Progenitor cell of endocrine pancreas (in vitro differentiated cells): ENCODE results near the gene RBFOX1. TPM values are rescaled to one million over a fixed set of nuclear protein-coding genes. Genes with fewer than 3 reads are reported as not detected.

Source experiments
- DNase-seq: peaks from one replicate; pipeline ENCODE4 v3.0.0; 2021; ENCODE audit warnings: low spot score; ENCODE audit not compliant: unreplicated experiment
- H3K27ac Mint-ChIP-seq: 2 replicates; pipeline ENCODE4 v1.8.0; 2021; ENCODE audit warnings: mild to moderate bottlenecking, moderate library complexity, mixed read lengths
- H3K27me3 Mint-ChIP-seq: 2 replicates; pipeline ENCODE4 v1.8.0; 2021; ENCODE audit warnings: mixed read lengths
- H3K36me3 Mint-ChIP-seq: 2 replicates; pipeline ENCODE4 v1.8.0; 2022; ENCODE audit warnings: mixed read lengths; ENCODE audit not compliant: insufficient read depth
- H3K4me1 Mint-ChIP-seq: 2 replicates; pipeline ENCODE4 v1.8.0; 2021; ENCODE audit warnings: low read depth, mixed read lengths
- H3K4me3 Mint-ChIP-seq: 2 replicates; pipeline ENCODE4 v1.8.0; 2021; ENCODE audit warnings: low read depth, mild to moderate bottlenecking, moderate library complexity, mixed read lengths
- H3K9me3 Mint-ChIP-seq: 2 replicates; pipeline ENCODE4 v1.8.0; 2021; ENCODE audit warnings: low read depth, mixed read lengths
- CTCF ChIP-seq: fragments of 200-600 bp; sonication (generic); IDR thresholded peaks from one replicate; pipeline ENCODE4 v1.5.0; 2021; ENCODE audit warnings: antibody characterized with exemption, mild to moderate bottlenecking; ENCODE audit not compliant: unreplicated experiment
- total RNA-seq: library from RNA; stranded (reverse); gene quantifications from 2 replicates; pipeline ENCODE4 v1.2.1, GENCODE V29; 2021

The RBFOX1 gene
- total RNA-seq, 1 donor from 2014 or later: 0.29 TPM

GRCh38 chr16:7361416-7362129 is 28.9 kb downstream of the RBFOX1 start:
- H3K4me3 Mint-ChIP-seq: no peak overlapping the region
- H3K4me1 Mint-ChIP-seq: peaks cover 2% of the 10 kb centered on the region

GRCh38 chr16:7362231-7362630 is 29.6 kb downstream of the RBFOX1 start:
- Mint-ChIP-seq H3K27me3 (no peaks in the 10 kb centered on the region), H3K9me3 (no peaks in the 10 kb centered on the region), H3K4me1 (peaks cover 2% of the 10 kb centered on the region), H3K4me3 (no peak overlapping the region), H3K27ac (no peak overlapping the region), H3K36me3 (no peaks in the 10 kb centered on the region)
- DNase-seq: no peak
- TF ChIP-seq CTCF: no peak

More at GRCh38 chr16:7361416-7362129, 28.9 kb downstream of the RBFOX1 start:
- no peaks in the 10 kb centered on the region for H3K36me3 Mint-ChIP-seq
- H3K27ac Mint-ChIP-seq: no peak overlapping the region
- H3K27me3 Mint-ChIP-seq: no peaks in the 10 kb centered on the region
- no peak for DNase-seq
- no peak for TF ChIP-seq CTCF
- no peaks in the 10 kb centered on the region for H3K9me3 Mint-ChIP-seq

GRCh38 chr16:7363422-7364417 is 31.1 kb downstream of the RBFOX1 start:
- Mint-ChIP-seq H3K27me3 (peaks cover under 1% of the 10 kb centered on the region), H3K4me3 (no peak overlapping the region), H3K9me3 (no peaks in the 10 kb centered on the region), H3K4me1 (peaks cover 2% of the 10 kb centered on the region), H3K36me3 (no peaks in the 10 kb centered on the region), H3K27ac (no peak overlapping the region)
- no peak for DNase-seq
- TF ChIP-seq CTCF: no peak

GRCh38 chr16:7366041-7366440 is 33.4 kb downstream of the RBFOX1 start:
- no peak overlapping the region for H3K27ac Mint-ChIP-seq

More at GRCh38 chr16:7366041-7366440, 33.4 kb downstream of the RBFOX1 start:
- H3K36me3 Mint-ChIP-seq: no peaks in the 10 kb centered on the region
- no peaks in the 10 kb centered on the region for H3K9me3 Mint-ChIP-seq
- TF ChIP-seq CTCF: no peak
- peaks cover 2% of the 10 kb centered on the region for H3K4me1 Mint-ChIP-seq
- DNase-seq: no peak
- no peak overlapping the region for H3K4me3 Mint-ChIP-seq
- peaks cover 2% of the 10 kb centered on the region for H3K27me3 Mint-ChIP-seq
